Measurements from ENCODE around the gene MAP4K2. TPM values are rescaled to one million over a fixed set of nuclear protein-coding genes. Genes with fewer than 3 reads are reported as not detected.
A peak's percentile ranks its signal among the peaks of the same experiment; 100 is the strongest.

The MAP4K2 gene
- total and polyA plus RNA-seq, 2 donors: 23.9 to 37.6 TPM

DNA sequence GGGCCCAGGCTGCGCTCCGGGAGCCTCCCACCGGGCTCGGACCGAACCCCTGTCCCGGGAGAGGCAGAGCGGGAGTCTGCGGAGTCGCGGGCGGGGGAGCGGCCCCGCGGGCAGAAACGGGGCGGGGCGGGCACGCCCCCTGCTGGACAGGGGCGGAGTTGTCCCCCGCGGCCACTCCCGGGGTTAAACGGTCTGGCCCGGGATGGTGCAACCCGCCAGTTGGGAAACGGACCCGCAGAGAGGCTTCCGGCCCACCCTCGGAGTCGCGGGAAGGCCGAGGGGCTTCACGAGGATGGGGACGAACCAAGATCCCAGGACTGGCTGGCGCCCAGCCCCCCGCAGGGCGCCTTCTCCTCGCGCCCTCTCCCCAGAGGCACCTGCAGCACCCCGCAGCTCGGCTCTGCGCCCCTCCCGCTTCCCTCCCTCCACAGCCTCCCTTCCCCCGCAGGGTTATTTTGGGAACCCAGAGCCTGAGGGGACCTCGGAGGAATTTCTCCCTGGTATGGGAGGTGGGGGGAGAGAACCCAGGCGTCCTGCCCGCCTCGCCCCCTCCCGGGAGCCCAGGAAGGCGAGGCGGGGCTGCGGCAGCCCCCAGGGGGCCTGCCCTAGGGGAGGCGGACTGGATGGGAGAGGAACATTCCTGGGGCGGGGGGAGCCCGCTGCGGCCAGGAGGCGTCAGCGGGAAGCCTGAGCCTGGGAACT lies 60.0 kb downstream of the MAP4K2 start:
- Histone ChIP-seq H3K27ac (ENCODE audit: low read depth in 1 of 2, low read length in 1 of 2) (peak overlapping the region in 1 of 2 donors; percentile 91), H3K9me3 (ENCODE audit: control insufficient read depth in 2 of 2, insufficient read depth in 1 of 2, low read length in 1 of 2) (peaks cover 0 to 7% of the 10 kb centered on the region in 2 donors), H3K27me3 (ENCODE audit: control insufficient read depth in 2 of 2, insufficient read depth in 1 of 2, low read length in 1 of 2) (peaks cover 0 to 36% of the 10 kb centered on the region in 2 donors), H3K36me3 (ENCODE audit: control insufficient read depth in 2 of 2, insufficient read depth in 2 of 2, low read length in 1 of 2) (peaks cover 10 to 22% of the 10 kb centered on the region in 2 donors), H3K4me1 (ENCODE audit: control insufficient read depth in 2 of 2, insufficient read depth in 2 of 2, low read length in 2 of 2) (peaks cover 18 to 54% of the 10 kb centered on the region in 2 donors), H3K4me3 (ENCODE audit: low read length in 2 of 2) (peak overlapping the region; percentile 61 to 84)
- DNase-seq (ENCODE audit: low read depth in 6 of 9, low spot score in 9 of 9): peak in 7 of 9 donors; percentile 42 to 81 (median 60)
- WGBS: under 1% methylated on average over 58 of the region's 58 CpGs

DNA sequence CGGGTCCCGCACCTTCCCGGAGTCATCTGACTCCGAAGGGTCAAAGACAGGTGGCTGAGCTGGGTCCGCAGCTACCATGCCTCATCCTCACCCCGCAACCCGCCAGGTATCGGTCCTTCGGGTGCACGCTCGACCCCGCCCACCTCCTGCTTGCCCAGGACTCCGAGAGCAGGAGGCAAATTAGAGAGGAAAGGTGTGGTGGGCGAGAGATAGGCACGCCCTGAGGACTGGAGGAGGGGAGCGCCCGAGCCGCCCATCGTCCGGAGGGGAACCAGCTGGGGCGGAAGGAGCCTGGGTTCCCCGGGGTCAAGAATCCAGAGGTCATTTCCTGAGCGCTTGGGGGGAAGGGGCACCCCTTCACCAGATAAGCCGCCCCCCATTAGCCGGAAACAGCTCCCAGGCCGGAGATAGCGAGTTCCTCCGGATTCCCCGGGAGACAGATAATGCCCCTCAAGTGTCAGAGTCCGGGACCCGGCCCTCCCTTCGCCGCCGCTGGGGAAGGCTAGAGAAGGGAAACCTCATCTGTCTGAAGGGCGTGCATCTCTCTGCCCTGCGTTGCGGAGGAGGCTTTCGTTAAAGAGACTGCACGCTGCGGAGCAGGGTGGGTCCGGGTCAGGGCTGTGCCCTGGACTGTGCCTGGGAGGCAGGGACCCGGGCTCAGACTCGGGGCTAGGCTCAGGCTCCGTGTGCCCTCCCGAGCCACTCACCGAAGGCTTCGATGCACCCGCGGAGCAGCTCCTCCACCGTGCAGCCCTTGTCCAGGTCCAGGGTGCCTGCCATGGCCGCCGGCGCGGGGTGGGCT lies 60.7 kb downstream of the MAP4K2 start:
- Histone ChIP-seq H3K36me3 (ENCODE audit: control insufficient read depth in 2 of 2, insufficient read depth in 2 of 2, low read length in 1 of 2) (peaks cover 10 to 23% of the 10 kb centered on the region in 2 donors), H3K4me3 (ENCODE audit: low read length in 2 of 2) (peak overlapping the region; percentile 61 to 84), H3K9me3 (ENCODE audit: control insufficient read depth in 2 of 2, insufficient read depth in 1 of 2, low read length in 1 of 2) (peaks cover 0 to 7% of the 10 kb centered on the region in 2 donors), H3K4me1 (ENCODE audit: control insufficient read depth in 2 of 2, insufficient read depth in 2 of 2, low read length in 2 of 2) (peaks cover 18 to 52% of the 10 kb centered on the region in 2 donors), H3K27me3 (ENCODE audit: control insufficient read depth in 2 of 2, insufficient read depth in 1 of 2, low read length in 1 of 2) (peaks cover 0 to 36% of the 10 kb centered on the region in 2 donors), H3K27ac (ENCODE audit: low read depth in 1 of 2, low read length in 1 of 2) (no peak overlapping the region)
- 24% methylated on average over 54 of the region's 54 CpGs for WGBS
- no peak for DNase-seq (ENCODE audit: low read depth in 6 of 9, low spot score in 9 of 9)

DNA sequence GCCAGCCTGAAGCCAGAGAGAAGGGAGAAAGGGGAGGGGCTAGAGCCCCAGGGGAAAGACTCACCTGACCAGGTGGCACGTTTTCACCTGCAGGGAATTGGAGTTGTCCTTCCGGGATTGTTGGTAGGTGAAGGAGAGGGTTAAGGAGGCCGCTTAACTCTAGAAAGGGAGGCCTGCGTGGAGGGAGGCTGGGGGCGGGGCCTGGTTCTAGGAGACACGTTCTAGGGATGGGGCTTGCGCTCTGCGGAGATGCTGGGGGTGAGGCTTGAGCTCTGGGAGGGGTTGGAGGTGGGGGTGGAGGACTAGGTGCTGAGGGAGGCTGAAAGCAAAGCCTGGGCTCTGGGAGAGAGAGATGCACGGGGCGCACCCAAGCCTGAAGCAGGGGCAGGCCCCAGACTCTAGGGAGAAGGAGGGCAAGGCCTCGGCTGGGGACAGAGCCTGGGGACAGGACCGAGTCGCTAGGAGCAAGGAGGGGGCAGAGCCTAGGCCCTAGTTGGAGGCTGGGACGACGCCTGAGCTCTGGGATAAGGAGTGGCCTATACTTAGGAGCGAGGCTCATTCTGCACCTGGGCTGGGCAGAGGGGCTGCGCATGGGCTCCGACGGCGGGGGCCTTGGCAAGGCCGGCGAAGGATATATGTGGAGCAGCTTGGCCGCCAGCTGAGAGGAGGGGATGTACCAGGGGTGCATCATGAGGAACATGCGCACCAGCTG lies 61.5 kb downstream of the MAP4K2 start:
- Histone ChIP-seq H3K36me3 (ENCODE audit: control insufficient read depth in 2 of 2, insufficient read depth in 2 of 2, low read length in 1 of 2) (peaks cover 17 to 30% of the 10 kb centered on the region in 2 donors), H3K4me3 (ENCODE audit: low read length in 2 of 2) (no peak overlapping the region), H3K27me3 (ENCODE audit: control insufficient read depth in 2 of 2, insufficient read depth in 1 of 2, low read length in 1 of 2) (peaks cover 0 to 36% of the 10 kb centered on the region in 2 donors), H3K4me1 (ENCODE audit: control insufficient read depth in 2 of 2, insufficient read depth in 2 of 2, low read length in 2 of 2) (peaks cover 18 to 44% of the 10 kb centered on the region in 2 donors), H3K9me3 (ENCODE audit: control insufficient read depth in 2 of 2, insufficient read depth in 1 of 2, low read length in 1 of 2) (peaks cover 0 to 7% of the 10 kb centered on the region in 2 donors), H3K27ac (ENCODE audit: low read depth in 1 of 2, low read length in 1 of 2) (no peak overlapping the region)
- DNase-seq (ENCODE audit: low read depth in 6 of 9, low spot score in 9 of 9): no peak
- 94% methylated on average over 24 of the region's 24 CpGs for WGBS

DNA sequence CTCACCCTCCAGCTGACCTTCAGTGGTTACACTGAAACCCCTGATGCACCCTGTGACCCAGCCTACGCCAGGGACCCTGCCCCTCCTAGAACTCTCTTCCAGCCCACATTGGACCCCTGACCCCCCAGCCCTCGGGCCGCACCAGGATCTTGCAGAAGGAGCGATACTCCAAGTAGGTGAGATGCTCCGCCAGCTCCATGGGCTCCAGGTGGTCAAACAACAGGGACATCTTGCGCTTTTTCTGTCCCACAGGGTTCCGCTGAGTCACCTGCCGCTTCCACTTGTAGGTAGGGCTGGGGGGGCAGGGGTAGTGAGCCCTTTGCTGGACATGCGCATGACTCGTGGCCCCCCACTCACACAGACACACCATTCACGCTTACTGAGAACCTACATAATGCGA lies 63.1 kb downstream of the MAP4K2 start:
- no peak overlapping the region for H3K27ac ChIP-seq (ENCODE audit: low read depth in 1 of 2, low read length in 1 of 2)
- peaks cover 0 to 6% of the 10 kb centered on the region in 2 donors for H3K9me3 ChIP-seq (ENCODE audit: control insufficient read depth in 2 of 2, insufficient read depth in 1 of 2, low read length in 1 of 2)
- H3K4me3 ChIP-seq (ENCODE audit: low read length in 2 of 2): no peak overlapping the region
- peaks cover 34 to 46% of the 10 kb centered on the region in 2 donors for H3K36me3 ChIP-seq (ENCODE audit: control insufficient read depth in 2 of 2, insufficient read depth in 2 of 2, low read length in 1 of 2)
- H3K4me1 ChIP-seq (ENCODE audit: control insufficient read depth in 2 of 2, insufficient read depth in 2 of 2, low read length in 2 of 2): peaks cover 13 to 29% of the 10 kb centered on the region in 2 donors
- no peak for DNase-seq (ENCODE audit: low read depth in 6 of 9, low spot score in 9 of 9)
- 96% methylated on average over 12 of the region's 12 CpGs for WGBS
- H3K27me3 ChIP-seq (ENCODE audit: control insufficient read depth in 2 of 2, insufficient read depth in 1 of 2, low read length in 1 of 2): peaks cover 0 to 33% of the 10 kb centered on the region in 2 donors

DNA sequence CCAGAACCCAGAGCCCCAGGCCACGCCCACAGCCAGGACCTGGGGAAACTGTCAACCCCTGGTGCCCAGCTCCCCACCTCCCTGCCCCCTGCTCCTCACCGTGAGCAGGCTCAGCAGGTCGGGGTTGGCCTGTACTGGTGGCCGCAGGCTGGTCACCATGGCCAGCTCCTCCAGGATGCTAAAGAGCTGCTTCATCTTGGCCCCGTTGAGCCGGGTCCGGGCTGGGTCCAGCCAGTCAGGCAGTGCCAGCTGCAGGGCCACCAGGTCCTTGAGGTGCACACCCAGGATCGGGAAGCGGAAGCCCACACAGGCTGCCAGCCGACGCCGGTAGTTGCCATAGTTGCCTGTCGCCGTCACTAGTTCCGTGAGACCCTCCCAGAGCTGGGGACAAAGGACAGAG lies 66.4 kb downstream of the MAP4K2 start:
- Histone ChIP-seq H3K36me3 (ENCODE audit: control insufficient read depth in 2 of 2, insufficient read depth in 2 of 2, low read length in 1 of 2) (peaks cover 41 to 60% of the 10 kb centered on the region in 2 donors), H3K27ac (ENCODE audit: low read depth in 1 of 2, low read length in 1 of 2) (no peak overlapping the region), H3K4me1 (ENCODE audit: control insufficient read depth in 2 of 2, insufficient read depth in 2 of 2, low read length in 2 of 2) (peaks cover 0 to 2% of the 10 kb centered on the region in 2 donors), H3K4me3 (ENCODE audit: low read length in 2 of 2) (no peak overlapping the region), H3K27me3 (ENCODE audit: control insufficient read depth in 2 of 2, insufficient read depth in 1 of 2, low read length in 1 of 2) (peaks cover 0 to 6% of the 10 kb centered on the region in 2 donors), H3K9me3 (ENCODE audit: control insufficient read depth in 2 of 2, insufficient read depth in 1 of 2, low read length in 1 of 2) (peaks cover 0 to 6% of the 10 kb centered on the region in 2 donors)
- WGBS: 98% methylated on average over 15 of the region's 15 CpGs
- DNase-seq (ENCODE audit: low read depth in 6 of 9, low spot score in 9 of 9): no peak

DNA sequence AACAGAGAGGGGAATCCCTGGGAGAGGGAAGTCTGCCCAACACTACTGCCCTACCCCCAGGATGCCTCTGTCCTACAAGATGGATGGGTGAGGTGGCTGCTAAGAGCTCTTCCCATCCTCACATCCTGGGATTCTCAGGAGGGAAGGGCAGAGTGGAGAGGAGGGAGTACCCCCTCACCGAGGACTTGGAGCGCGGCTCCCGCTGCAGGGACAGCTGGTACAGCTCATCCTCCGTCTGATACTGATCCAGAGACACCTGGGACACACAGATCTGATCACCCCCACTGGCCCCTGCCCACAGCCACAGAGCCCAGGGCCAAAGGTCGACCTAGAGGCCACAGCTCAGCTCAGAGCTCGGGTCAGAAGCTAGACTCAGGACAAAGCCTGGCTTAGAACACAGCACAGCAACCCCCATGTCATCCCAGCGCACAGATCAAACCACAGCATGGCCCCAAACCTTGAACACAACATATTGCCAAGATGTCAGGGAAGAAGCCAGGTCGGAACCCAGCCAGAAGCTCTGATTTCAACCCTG lies 67.2 kb downstream of the MAP4K2 start:
- Histone ChIP-seq H3K27ac (ENCODE audit: low read depth in 1 of 2, low read length in 1 of 2) (no peak overlapping the region), H3K4me1 (ENCODE audit: control insufficient read depth in 2 of 2, insufficient read depth in 2 of 2, low read length in 2 of 2) (no peaks in the 10 kb centered on the region), H3K27me3 (ENCODE audit: control insufficient read depth in 2 of 2, insufficient read depth in 1 of 2, low read length in 1 of 2) (no peaks in the 10 kb centered on the region), H3K9me3 (ENCODE audit: control insufficient read depth in 2 of 2, insufficient read depth in 1 of 2, low read length in 1 of 2) (peaks cover 0 to 6% of the 10 kb centered on the region in 2 donors), H3K4me3 (ENCODE audit: low read length in 2 of 2) (no peak overlapping the region), H3K36me3 (ENCODE audit: control insufficient read depth in 2 of 2, insufficient read depth in 2 of 2, low read length in 1 of 2) (peaks cover 43 to 57% of the 10 kb centered on the region in 2 donors)
- WGBS: 95% methylated on average over 9 of the region's 9 CpGs
- DNase-seq (ENCODE audit: low read depth in 6 of 9, low spot score in 9 of 9): no peak

Other genes with a start within 250 kb of the MAP4K2 start
- gene SLC22A11, start 247.3 kb downstream of the MAP4K2 start, total RNA-seq: under 0.01 TPM
- gene SLC22A11, start 247.3 kb downstream of the MAP4K2 start, polyA plus RNA-seq: 0.16 TPM
- not detected for gene SLC22A12, start 212.0 kb downstream of the MAP4K2 start, total RNA-seq
- gene SLC22A12, start 212.0 kb downstream of the MAP4K2 start, polyA plus RNA-seq: not detected
- 0.85 TPM for gene NRXN2, start 80.0 kb downstream of the MAP4K2 start, total RNA-seq
- gene NRXN2, start 80.0 kb downstream of the MAP4K2 start, polyA plus RNA-seq: 1.6 TPM
- gene RASGRP2, start 59.1 kb downstream of the MAP4K2 start, total RNA-seq: 38.1 TPM
- gene RASGRP2, start 59.1 kb downstream of the MAP4K2 start, polyA plus RNA-seq: 227 TPM
- gene PYGM, start 43.2 kb downstream of the MAP4K2 start, total RNA-seq: 1.0 TPM
- gene PYGM, start 43.2 kb downstream of the MAP4K2 start, polyA plus RNA-seq: 3.5 TPM
- gene SF1, start 24.7 kb downstream of the MAP4K2 start, total RNA-seq: 49.5 TPM
- 134 TPM for gene SF1, start 24.7 kb downstream of the MAP4K2 start, polyA plus RNA-seq
- 10.8 TPM for gene MEN1, start 7.3 kb upstream of the MAP4K2 start, total RNA-seq
- 33.4 TPM for gene MEN1, start 7.3 kb upstream of the MAP4K2 start, polyA plus RNA-seq
- gene CDC42BPG, start 41.4 kb upstream of the MAP4K2 start, total RNA-seq: 1.7 TPM
- gene CDC42BPG, start 41.4 kb upstream of the MAP4K2 start, polyA plus RNA-seq: 7.4 TPM
- 17.3 TPM for gene EHD1, start 75.4 kb upstream of the MAP4K2 start, total RNA-seq
- 32.3 TPM for gene EHD1, start 75.4 kb upstream of the MAP4K2 start, polyA plus RNA-seq
- gene ATG2A, start 114.0 kb upstream of the MAP4K2 start, total RNA-seq: 6.3 TPM
- gene ATG2A, start 114.0 kb upstream of the MAP4K2 start, polyA plus RNA-seq: 35.2 TPM
- 4.4 TPM for gene PPP2R5B, start 121.5 kb upstream of the MAP4K2 start, total RNA-seq
- 18.3 TPM for gene PPP2R5B, start 121.5 kb upstream of the MAP4K2 start, polyA plus RNA-seq
- 0.47 TPM for gene GPHA2, start 132.7 kb upstream of the MAP4K2 start, total RNA-seq
- gene GPHA2, start 132.7 kb upstream of the MAP4K2 start, polyA plus RNA-seq: 1.6 TPM
- 0.14 TPM for gene MAJIN, start 168.9 kb upstream of the MAP4K2 start, total RNA-seq
- gene MAJIN, start 168.9 kb upstream of the MAP4K2 start, polyA plus RNA-seq: 0.50 TPM
- gene BATF2, start 193.8 kb upstream of the MAP4K2 start, total RNA-seq: 0.90 TPM
- gene BATF2, start 193.8 kb upstream of the MAP4K2 start, polyA plus RNA-seq: 3.1 TPM
- gene ARL2, start 210.9 kb upstream of the MAP4K2 start, total RNA-seq: 42.8 TPM
- gene ARL2, start 210.9 kb upstream of the MAP4K2 start, polyA plus RNA-seq: 52.0 TPM
- gene SNX15, start 224.2 kb upstream of the MAP4K2 start, total RNA-seq: 10.6 TPM
- 15.4 TPM for gene SNX15, start 224.2 kb upstream of the MAP4K2 start, polyA plus RNA-seq
- gene SAC3D1, start 238.0 kb upstream of the MAP4K2 start, total RNA-seq: 11.2 TPM
- gene SAC3D1, start 238.0 kb upstream of the MAP4K2 start, polyA plus RNA-seq: 11.5 TPM